Activated CD4-positive, CD25-positive, alpha-beta regulatory T cell treated with anti-CD3 and anti-CD28 coated beads, Interleukin-2, amount 50 U/mL, for 24 hours (primary cell): Measurements from ENCODE around the gene BCR.

Source experiments
- ATAC-seq, 2 donors: fragments of 150-1000 bp; cut with Tn5 transposase; one replicate each; pipeline ENCODE4 v1.10.0; 2021; ENCODE audit warnings: mild to moderate bottlenecking in 1 of 2, moderate library complexity in 1 of 2

BCR gene

GRCh38 chr22:23151827-23152226 lies 28.5 kb upstream of the BCR start:
- no peak for ATAC-seq

DNA sequence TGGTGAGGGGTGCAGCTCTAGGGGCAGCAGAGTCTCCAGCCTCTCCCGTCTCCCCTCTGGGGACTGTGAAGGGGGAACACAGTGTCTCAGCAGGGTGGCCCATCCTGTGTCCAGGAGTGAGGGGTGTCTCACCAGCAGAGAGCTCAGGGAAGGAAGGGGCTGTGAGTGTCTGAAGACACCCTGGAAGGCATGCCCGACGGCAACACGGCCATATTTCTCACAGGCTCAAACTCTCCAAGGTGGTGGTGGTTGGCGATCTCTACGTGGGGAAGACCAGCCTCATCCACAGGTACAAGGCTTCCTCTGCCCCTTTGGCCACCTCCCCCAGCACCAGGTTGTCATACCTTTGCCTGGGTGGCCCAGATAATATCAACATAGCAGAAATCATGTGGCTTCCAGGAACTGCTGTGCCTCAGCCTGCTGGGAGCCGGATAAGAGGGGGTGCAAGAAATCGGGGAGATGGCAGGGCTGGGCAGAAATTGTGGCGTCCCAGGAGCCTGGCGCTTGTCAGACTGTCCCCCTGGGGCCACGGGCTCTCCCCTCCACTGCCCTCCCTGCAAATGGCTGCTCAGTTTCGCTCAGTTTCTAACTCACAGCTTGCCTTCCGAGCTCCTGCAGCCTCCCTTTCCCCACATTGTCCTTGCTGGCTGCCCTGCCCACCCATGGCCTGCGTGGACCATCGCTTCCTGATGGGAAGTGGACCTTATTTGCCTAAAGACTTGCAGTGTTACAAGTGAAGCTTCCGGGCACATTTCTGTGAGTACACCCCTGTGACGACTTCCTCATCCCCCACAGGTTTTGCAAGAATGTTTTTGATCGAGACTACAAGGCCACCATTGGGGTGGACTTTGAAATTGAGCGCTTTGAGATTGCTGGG lies 27.8 kb upstream of the BCR start:
- no peak for ATAC-seq

- ATAC-seq: no peak
Observed at GRCh38 chr22:23153994-23154393, 26.3 kb upstream of the BCR start.

GRCh38 chr22:23154461-23154860 lies 25.8 kb upstream of the BCR start:
- no peak for ATAC-seq

GRCh38 chr22:23155143-23155542 lies 25.2 kb upstream of the BCR start:
- no peak for ATAC-seq

DNA sequence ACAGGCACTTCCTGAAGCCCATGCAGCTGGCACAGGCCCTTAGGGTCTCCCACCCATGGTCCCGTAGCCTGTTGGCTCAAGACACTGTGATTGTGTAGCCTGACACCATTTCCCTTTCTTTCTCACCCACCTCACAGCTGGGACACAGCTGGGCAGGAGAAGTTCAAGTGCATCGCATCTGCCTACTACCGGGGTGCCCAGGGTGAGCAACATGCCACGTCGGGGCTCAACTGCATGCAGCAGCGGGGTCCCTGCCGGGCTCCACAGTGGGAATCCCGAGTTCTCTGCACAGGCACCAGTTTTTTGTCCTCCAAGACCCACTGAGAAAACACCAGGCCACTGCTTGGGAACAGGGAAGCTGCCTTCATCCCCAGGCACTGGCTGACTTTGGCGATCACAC lies 24.5 kb upstream of the BCR start:
- ATAC-seq: no peak

DNA sequence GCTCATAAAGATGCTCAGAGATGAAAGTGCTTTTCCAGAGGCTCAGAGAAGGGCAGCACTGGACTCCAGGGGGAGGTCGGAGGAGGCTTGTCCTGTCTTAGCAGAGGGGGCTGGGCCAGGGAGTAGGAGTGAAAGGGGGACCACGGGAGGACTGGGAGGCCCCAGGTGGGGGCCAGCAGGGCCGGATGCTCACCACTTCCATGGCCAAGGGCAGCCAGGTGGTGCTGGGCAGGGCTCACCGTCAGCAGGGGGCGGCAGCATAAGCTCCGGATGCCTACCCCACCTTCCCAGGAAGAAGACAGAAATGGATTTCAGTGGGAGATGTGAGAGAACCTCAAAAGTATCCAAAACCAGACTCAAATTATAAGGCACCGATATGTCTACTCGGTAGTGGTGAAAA lies 24.0 kb upstream of the BCR start:
- ATAC-seq: no peak

GRCh38 chr22:23157560-23158515 lies 22.5 kb upstream of the BCR start:
- ATAC-seq: no peak

DNA sequence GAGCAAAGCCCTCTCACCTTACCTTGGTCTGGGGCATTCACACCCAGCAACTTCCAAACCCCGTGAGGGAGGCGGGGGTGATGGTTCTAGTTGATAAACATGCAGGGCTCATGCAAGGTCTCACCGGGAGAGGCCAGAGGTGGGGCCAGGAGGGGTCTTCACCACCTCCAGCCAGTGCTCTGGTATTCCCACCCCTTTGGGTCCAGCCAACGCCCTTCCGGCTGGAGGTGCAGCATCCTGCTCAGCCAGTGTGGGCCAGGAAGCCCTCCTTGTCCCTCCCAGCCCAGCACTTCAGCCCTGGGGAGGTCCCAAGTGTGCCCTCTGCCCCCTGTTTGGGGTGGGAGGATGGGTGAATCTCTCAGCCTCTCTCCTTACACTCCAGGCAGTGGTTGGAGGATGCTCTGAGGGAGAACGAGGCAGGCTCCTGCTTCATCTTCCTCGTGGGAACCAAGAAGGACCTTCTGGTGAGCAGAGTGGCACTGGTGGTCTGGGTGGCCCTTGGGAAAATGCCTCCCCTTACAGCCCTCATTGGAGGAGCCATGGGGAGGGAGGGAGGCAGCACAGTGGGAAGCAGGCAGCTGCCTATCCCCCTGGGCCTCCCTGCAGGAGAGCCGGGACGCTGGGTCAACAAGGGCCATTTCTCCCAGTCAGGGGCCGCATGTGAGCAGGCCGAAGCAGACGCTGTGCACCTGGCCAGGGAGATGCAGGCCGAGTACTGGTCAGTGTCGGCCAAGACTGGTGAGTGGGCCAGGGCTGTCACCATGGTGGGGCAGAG lies 21.6 kb upstream of the BCR start:
- no peak for ATAC-seq

DNA sequence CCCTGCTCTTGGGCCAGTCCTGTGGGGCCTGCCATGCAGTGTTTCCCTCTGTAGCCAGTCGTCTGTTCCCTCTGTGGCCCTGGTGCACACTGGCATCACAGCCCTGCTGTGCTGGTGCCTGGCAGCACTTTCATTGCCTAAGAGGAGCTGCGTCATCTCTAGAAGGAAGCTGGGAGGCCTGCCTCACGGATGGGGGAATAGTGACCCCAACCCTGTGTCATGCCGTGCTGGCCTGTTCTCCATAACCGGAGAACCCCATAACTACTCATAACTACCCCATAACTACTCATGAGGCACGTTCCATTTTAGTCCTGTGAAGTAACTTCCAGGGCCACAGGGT lies 21.0 kb upstream of the BCR start:
- ATAC-seq: no peak

DNA sequence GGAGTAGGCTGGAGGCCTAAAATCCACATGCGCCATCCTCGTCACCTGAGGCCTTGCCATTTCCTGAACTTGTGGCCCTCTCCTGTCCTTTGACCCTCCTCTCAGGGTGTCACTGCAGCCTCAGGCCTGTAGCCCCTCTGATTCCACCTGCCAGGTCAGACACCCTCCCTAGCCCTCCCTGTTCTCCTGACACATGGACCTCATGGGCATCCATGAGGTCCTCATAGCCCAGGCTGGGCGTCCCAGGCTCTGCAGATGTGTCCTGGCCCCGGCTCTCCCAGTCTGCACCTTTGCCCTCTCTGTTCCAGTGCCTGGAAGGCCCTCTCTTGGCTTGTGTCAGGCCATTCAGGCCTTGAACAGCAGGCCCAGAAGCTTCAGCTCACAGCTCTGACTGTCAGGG lies 19.3 kb upstream of the BCR start:
- no peak for ATAC-seq

DNA sequence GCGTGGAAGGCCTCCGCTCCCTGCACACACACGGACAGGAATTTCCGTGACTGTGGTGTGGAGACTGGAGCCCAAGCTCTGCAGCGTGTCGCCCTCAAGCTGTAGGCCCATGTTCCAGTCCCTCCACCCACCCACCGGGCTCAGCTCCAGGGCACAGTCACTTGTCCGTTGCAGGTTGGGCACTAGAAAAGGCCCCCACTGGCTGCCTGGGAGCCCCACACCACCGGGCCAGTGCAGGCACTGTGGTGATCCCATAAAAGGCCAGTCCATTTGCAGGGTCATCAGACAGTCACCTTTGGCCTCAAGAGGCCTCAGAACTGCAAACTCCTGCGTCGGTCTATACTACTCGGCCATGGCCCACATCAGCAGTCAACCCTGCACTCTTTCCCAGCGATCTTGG lies 18.7 kb upstream of the BCR start:
- no peak for ATAC-seq

- ATAC-seq: no peak
Observed at GRCh38 chr22:23163665-23164064, 16.6 kb upstream of the BCR start.

DNA sequence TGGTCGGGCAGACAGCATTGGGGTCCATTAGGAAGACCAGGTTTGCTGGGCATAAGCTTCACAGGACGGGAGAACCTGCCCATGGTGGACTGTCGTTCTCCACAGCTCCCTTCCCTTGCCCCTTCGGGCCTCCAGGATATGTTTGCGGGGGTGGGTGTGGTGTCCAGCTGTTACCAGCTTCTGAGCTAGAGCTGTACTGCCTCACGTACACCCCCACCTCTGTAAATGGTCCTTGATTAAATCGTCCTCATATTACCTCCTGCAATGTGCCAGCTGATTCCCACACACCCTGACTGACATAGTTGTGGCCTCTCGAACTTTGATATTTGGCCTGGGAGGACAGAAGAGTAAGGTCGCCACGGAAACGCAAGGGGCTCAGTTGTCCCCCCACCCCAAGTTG lies 16.2 kb upstream of the BCR start:
- no peak for ATAC-seq

DNA sequence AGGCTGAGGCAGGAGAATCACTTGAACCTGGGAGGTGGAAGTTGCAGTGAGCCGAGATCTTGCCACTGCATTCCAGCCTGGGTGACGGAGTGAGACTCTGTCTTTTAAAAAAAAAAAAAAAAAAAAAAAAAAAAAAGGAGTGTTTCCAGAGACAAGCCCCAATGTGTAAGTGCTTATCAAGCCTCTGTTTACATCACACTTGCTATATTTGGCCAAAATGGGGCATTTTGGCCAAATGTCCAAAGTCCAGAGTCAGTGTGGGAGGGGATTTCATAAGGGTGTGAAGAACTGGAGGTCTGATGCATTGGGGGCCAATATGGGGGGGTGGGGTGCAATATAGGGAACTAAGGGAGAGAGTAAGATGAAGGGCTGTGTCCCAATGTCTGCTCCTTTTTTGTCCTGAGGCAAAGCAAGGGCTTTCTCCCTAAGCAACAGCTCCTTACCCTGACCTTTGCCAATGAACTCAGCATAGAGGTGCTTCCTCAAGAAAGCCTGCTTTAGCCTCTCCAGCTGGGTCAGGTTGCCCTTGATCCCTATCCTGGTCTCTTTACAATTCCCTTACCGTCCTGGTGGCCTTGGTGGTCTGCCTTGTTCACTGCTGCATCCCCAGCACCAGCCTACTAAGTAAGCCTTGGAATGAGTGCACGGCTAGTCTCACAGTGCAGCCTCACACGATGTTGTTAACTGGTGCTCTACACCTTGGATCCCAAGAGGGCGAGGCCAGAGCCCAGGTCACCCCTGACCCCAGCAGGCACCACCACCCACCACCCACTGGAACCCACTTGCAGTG lies 14.1 kb upstream of the BCR start:
- ATAC-seq: no peak

- ATAC-seq: no peak
Observed at GRCh38 chr22:23166841-23167616, 13.3 kb upstream of the BCR start.

- no peak for ATAC-seq
Observed at GRCh38 chr22:23168391-23169042, 11.8 kb upstream of the BCR start.

DNA sequence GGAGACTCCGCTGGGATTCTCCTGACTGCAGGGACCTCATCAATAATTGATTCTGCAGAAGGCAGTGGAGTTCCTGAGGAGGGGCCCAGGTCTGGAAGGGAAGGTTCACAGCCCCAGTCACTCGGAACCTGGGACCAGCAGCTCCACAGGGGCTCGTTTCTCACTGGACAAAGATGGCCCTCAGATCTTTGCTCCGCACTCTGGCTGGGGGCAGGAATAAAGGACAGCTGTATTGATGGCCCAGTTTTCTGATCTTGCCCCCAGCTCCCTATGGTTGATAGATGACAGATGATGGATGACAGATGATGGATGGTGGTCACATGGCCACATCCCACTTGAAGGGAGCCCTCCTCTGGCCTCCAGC lies 11.3 kb upstream of the BCR start:
- no peak for ATAC-seq

- ATAC-seq: no peak
Observed at GRCh38 chr22:23175817-23176644, 4.3 kb upstream of the BCR start.

DNA sequence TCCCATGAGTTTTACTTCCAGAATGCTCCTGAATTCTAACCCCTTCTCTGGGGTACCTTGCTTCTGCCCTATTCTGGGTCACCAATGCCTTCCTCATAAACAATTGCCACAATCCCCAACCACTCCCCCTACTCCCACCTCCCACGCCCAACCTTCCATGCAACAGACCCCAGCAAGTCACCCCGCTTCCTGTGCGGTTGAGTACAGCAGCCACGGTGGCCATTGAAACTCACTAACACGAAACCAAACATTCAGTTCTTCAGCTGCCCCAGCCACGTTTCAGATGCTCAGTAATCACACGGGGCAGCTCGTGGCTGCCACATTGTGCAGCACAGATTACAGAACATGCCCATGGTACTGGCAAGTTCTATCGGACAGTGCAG lies 3.7 kb upstream of the BCR start:
- ATAC-seq: no peak
